ENCODE measurements around the gene LAGE3. TPM values are rescaled to one million over a fixed set of nuclear protein-coding genes. Genes with fewer than 3 reads are reported as not detected.

The LAGE3 gene
- total and polyA plus RNA-seq, 12 donors = 11.3 to 101 (median 41.7) TPM

- DNase-seq = no peak
- H3K27me3 ChIP-seq = no peaks in the 10 kb centered on the region
- H3K9me3 ChIP-seq (replicated peaks in 1 of 3) = no peaks in the 10 kb centered on the region
- no peaks in the 10 kb centered on the region for H3K4me1 ChIP-seq (replicated peaks in 1 of 2)
- intact Hi-C loops (cut with DNase I) = no loop called here
- 69 to 79% (median 73%) methylated on average over 6 of the region's 6 CpGs for WGBS, 4 donors
- no peak overlapping the region for H3K27ac ChIP-seq
- H3K4me3 ChIP-seq = no peak overlapping the region
- TF ChIP-seq CTCF (IDR thresholded peaks at IDR 0.05) (no peak), POLR2A (IDR thresholded peaks at IDR 0.05) (no peak)
- no peaks in the 10 kb centered on the region for H3K36me3 ChIP-seq (replicated peaks in 1 of 2)
These were observed 16.4 kb upstream of the LAGE3 start for GRCh38 chrX:154495472-154495922.

- Histone ChIP-seq H3K9me3 (replicated peaks in 1 of 3) (no peaks in the 10 kb centered on the region), H3K4me1 (replicated peaks in 1 of 2) (peaks cover 0 to 1% of the 10 kb centered on the region in 2 donors), H3K4me3 (no peak overlapping the region), H3K36me3 (replicated peaks in 1 of 2) (no peaks in the 10 kb centered on the region), H3K27me3 (no peaks in the 10 kb centered on the region), H3K27ac (no peak overlapping the region)
- intact Hi-C loops (cut with DNase I) = no loop called here
- no peak for DNase-seq
- TF ChIP-seq CTCF (IDR thresholded peaks at IDR 0.05) = no peak
- no peak for TF ChIP-seq POLR2A (IDR thresholded peaks at IDR 0.05)
- 63 to 86% (median 77%) methylated on average over 3 of the region's 3 CpGs for WGBS, 4 donors
These were observed 15.6 kb upstream of the LAGE3 start for GRCh38 chrX:154494715-154495114.

- Histone ChIP-seq H3K9me3 (replicated peaks in 1 of 3) (no peaks in the 10 kb centered on the region), H3K27me3 (no peaks in the 10 kb centered on the region), H3K27ac (peak within 1 kb of the TSS; percentile 72 to 97 (median 88)), H3K4me3 (peak within 1 kb of the TSS in 2 of 4 donors; percentile 2 to 66), H3K36me3 (replicated peaks in 1 of 2) (no peaks in the 10 kb centered on the region), H3K4me1 (replicated peaks in 1 of 2) (peaks cover 3 to 6% of the 10 kb centered on the region in 2 donors)
- intact Hi-C loops (cut with DNase I) = no loop called here
- peak; percentile 93 to 97 (median 95) for DNase-seq
- peak; percentile 83 to 91 for TF ChIP-seq POLR2A (IDR thresholded peaks at IDR 0.05)
- no peak for TF ChIP-seq CTCF (IDR thresholded peaks at IDR 0.05)
- WGBS, 4 donors = 0 to 26% (median 11%) methylated on average over 1 to 58 of the region's 71 CpGs
These were observed 11.5 kb upstream of the LAGE3 start, which contains the start of gene SLC10A3 for GRCh38 chrX:154490414-154491083. SLC10A3 (minus strand) TSS chrX:154490629; CDS start chrX:154488940, 1,689 bp downstream.

GRCh38 chrX:154490021-154490413, 10.9 kb upstream of the LAGE3 start:
- Histone ChIP-seq H3K27me3 (no peaks in the 10 kb centered on the region), H3K4me1 (replicated peaks in 1 of 2) (peaks cover 5 to 8% of the 10 kb centered on the region in 2 donors), H3K4me3 (peak overlapping the region in 1 of 4 donors; percentile 66), H3K27ac (peak overlapping the region; percentile 46 to 97 (median 88)), H3K36me3 (replicated peaks in 1 of 2) (no peaks in the 10 kb centered on the region), H3K9me3 (replicated peaks in 1 of 3) (no peaks in the 10 kb centered on the region)
- DNase-seq = peak in 6 of 7 donors; percentile 50 to 69 (median 56)
- no peak for TF ChIP-seq POLR2A (IDR thresholded peaks at IDR 0.05)
- intact Hi-C loops (cut with DNase I) = no loop called here
- 1 to 66% (median 47%) methylated on average over 11 to 15 of the region's 19 CpGs; no CpG with 5 or more reads in 1 of the 4 donors for WGBS, 4 donors
